BLaER1 (cell line): ENCODE measurements around the gene M6PR.
"Not testable (repeated sequence)": the region's sequence is repeated elsewhere in the genome, so short reads cannot be mapped to it uniquely, and the experiment has no call there.

Experiments used
- H3K27ac ChIP-seq: shearing (Covaris generic); formaldehyde crosslinking; 2 replicates; pipeline ENCODE4 v1.8.1; 2022
- H3K27me3 ChIP-seq: shearing (Covaris generic); formaldehyde crosslinking; 2 replicates; pipeline ENCODE4 v1.8.1; 2022
- H3K36me3 ChIP-seq: shearing (Covaris generic); formaldehyde crosslinking; 2 replicates; pipeline ENCODE4 v1.8.1; 2022
- H3K4me1 ChIP-seq: shearing (Covaris generic); formaldehyde crosslinking; 2 replicates; pipeline ENCODE4 v1.8.1; 2022
- H3K4me2 ChIP-seq: shearing (Covaris generic); formaldehyde crosslinking; 2 replicates; pipeline ENCODE4 v1.8.1; 2022
- H3K4me3 ChIP-seq: shearing (Covaris generic); formaldehyde crosslinking; 2 replicates; pipeline ENCODE4 v1.8.1; 2022
- H3K9ac ChIP-seq: shearing (Covaris generic); formaldehyde crosslinking; 2 replicates; pipeline ENCODE4 v1.8.1; 2022
- H3K9me3 ChIP-seq: shearing (Covaris generic); formaldehyde crosslinking; 2 replicates; pipeline ENCODE4 v1.8.1; 2022
- H4K20me1 ChIP-seq: shearing (Covaris generic); formaldehyde crosslinking; 2 replicates; pipeline ENCODE4 v1.8.1; 2022
- Cebpa-rat ChIP-seq: shearing (Covaris generic); IDR thresholded peaks from 2 replicates; pipeline ENCODE4 v1.8.1; 2022

The M6PR gene

GRCh38 chr12:8936735-8937134 lies 12.7 kb downstream of the M6PR start:
- Histone ChIP-seq H3K9me3 (no peaks in the 10 kb centered on the region), H4K20me1 (peaks cover 5% of the 10 kb centered on the region; the same call in 1 of the 2 replicates), H3K4me2 (no peak overlapping the region), H3K36me3 (peaks cover 74% of the 10 kb centered on the region), H3K27ac (no peak overlapping the region), H3K27me3 (no peaks in the 10 kb centered on the region), H3K4me3 (no peak overlapping the region), H3K4me1 (no peaks in the 10 kb centered on the region), H3K9ac (no peak overlapping the region)
- no peak for TF ChIP-seq Cebpa-rat

- H3K4me3 ChIP-seq, H3K27ac ChIP-seq, H3K4me1 ChIP-seq, H3K9ac ChIP-seq, H4K20me1 ChIP-seq, H3K27me3 ChIP-seq, H3K4me2 ChIP-seq, H3K9me3 ChIP-seq: not testable (repeated sequence)
- H3K36me3 ChIP-seq: peaks cover 87% of the 10 kb centered on the region
These were observed 15.4 kb downstream of the M6PR start for GRCh38 chr12:8934080-8934479.

DNA sequence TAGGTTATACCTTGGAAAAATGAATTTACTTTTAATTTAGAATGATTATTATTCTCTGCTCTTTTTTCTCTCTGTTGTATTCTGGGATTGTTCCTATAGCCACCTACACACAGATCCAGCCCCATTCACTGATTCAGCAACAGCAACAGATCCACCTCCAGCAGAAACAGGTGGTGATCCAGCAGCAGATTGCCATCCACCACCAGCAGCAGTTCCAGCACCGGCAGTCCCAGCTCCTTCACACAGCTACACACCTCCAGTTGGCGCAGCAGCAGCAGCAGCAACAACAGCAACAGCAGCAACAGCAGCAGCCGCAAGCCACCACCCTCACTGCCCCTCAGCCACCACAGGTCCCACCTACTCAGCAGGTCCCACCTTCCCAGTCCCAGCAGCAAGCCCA lies 17.0 kb downstream of the M6PR start:
- not testable (repeated sequence) for H3K4me1 ChIP-seq, H3K4me3 ChIP-seq, H3K4me2 ChIP-seq, H4K20me1 ChIP-seq, H3K27ac ChIP-seq, H3K9ac ChIP-seq, H3K27me3 ChIP-seq, H3K9me3 ChIP-seq
- peaks cover 74% of the 10 kb centered on the region for H3K36me3 ChIP-seq

GRCh38 chr12:8930655-8931323 lies 18.7 kb downstream of the M6PR start:
- H3K4me2 ChIP-seq: not testable (repeated sequence)
- H3K36me3 ChIP-seq: peaks cover 65% of the 10 kb centered on the region

DNA sequence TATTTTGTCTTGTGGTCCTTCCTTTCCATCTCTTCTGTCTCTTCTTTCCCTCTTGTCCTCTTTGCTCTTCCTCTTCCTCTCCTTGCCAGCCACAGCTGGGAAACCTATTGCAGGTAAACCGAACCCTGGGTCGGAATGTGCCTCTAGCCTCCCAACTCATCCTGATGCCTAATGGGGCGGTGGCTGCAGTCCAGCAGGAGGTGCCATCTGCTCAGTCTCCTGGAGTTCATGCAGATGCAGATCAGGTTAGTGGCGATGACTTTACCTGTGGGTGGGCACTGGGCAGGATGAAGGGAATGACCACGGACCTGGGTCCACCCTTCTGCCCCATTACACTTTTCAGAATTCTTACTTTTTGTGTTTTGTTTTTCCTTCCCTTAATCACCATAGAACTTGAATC lies 26.9 kb downstream of the M6PR start:
- H3K9me3 ChIP-seq: no peaks in the 10 kb centered on the region
- no peaks in the 10 kb centered on the region for H3K4me1 ChIP-seq
- H3K27ac ChIP-seq: no peak overlapping the region
- peaks cover 76% of the 10 kb centered on the region for H3K36me3 ChIP-seq
- no peak for TF ChIP-seq Cebpa-rat
- H3K27me3 ChIP-seq: no peaks in the 10 kb centered on the region
- H3K9ac ChIP-seq: no peak overlapping the region
- no peak overlapping the region for H3K4me2 ChIP-seq
- no peak overlapping the region for H3K4me3 ChIP-seq
- no peaks in the 10 kb centered on the region for H4K20me1 ChIP-seq

More at GRCh38 chr12:8930655-8931323, 18.7 kb downstream of the M6PR start:
- not testable (repeated sequence) for H3K4me1 ChIP-seq, H3K27me3 ChIP-seq, H4K20me1 ChIP-seq, H3K9ac ChIP-seq, H3K4me3 ChIP-seq, H3K9me3 ChIP-seq, H3K27ac ChIP-seq

DNA sequence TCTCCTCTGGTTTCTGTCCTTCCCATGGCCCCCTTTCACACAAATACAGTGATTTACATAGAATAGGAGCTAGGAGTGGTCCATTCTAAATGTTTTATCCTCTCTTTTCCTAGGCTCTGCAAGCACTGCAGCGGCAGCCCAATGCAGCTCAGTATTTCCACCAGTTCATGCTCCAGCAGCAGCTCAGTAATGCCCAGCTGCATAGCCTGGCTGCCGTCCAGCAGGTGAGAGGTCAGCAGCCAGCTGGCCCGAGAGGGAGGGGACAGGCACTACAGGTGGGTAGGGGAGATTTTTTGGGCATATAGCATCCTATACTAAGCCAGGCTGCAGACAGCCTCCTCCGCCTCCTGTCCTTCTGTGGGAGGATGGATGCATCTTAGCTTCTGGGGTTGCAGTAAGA lies 29.8 kb downstream of the M6PR start:
- peaks cover 19% of the 10 kb centered on the region for H3K4me1 ChIP-seq
- not testable (repeated sequence) for H3K27me3 ChIP-seq, H3K9me3 ChIP-seq, H3K4me3 ChIP-seq, H3K9ac ChIP-seq, H3K4me2 ChIP-seq, H4K20me1 ChIP-seq, H3K27ac ChIP-seq
- peaks cover 61% of the 10 kb centered on the region for H3K36me3 ChIP-seq

DNA sequence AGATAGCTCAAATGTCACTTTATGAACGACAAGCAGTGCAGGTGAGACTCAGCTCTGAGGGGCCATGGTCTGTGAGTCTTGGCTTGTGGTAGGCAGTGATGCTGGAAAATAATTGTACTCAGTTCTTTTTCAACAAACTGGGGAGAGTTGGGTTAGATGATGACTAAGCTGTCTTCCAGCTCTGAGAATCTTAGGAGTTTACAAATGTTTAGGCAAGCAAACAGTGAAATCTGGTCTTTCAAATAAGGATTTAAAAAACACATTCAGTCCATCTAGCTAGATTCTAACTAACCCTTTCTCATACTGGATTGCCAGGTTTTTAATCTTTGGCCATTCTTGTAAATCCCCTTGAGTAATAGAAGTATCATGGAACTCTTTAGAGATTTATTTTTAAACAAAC lies 31.7 kb downstream of the M6PR start:
- H3K9ac ChIP-seq: no peak overlapping the region
- no peak for TF ChIP-seq Cebpa-rat
- H3K27ac ChIP-seq: no peak overlapping the region
- peaks cover 32% of the 10 kb centered on the region for H3K4me1 ChIP-seq
- no peak overlapping the region for H3K4me2 ChIP-seq
- no peaks in the 10 kb centered on the region for H3K27me3 ChIP-seq
- H3K4me3 ChIP-seq: no peak overlapping the region
- H3K9me3 ChIP-seq: no peaks in the 10 kb centered on the region
- peaks cover 48% of the 10 kb centered on the region for H3K36me3 ChIP-seq
- no peaks in the 10 kb centered on the region for H4K20me1 ChIP-seq

GRCh38 chr12:8917031-8917430 lies 32.4 kb downstream of the M6PR start:
- no peak overlapping the region for H3K4me2 ChIP-seq
- H3K27ac ChIP-seq: no peak overlapping the region
- H3K4me3 ChIP-seq: no peak overlapping the region
- no peaks in the 10 kb centered on the region for H4K20me1 ChIP-seq
- H3K9ac ChIP-seq: no peak overlapping the region
- H3K27me3 ChIP-seq: no peaks in the 10 kb centered on the region
- H3K36me3 ChIP-seq: peaks cover 41% of the 10 kb centered on the region
- no peaks in the 10 kb centered on the region for H3K9me3 ChIP-seq
- TF ChIP-seq Cebpa-rat: no peak
- peaks cover 35% of the 10 kb centered on the region for H3K4me1 ChIP-seq

- H3K9me3 ChIP-seq: no peaks in the 10 kb centered on the region
- H3K4me2 ChIP-seq: peak overlapping the region; percentile 86
- H3K27me3 ChIP-seq: no peaks in the 10 kb centered on the region
- TF ChIP-seq Cebpa-rat: no peak
- H3K4me1 ChIP-seq: peaks cover 44% of the 10 kb centered on the region
- no peaks in the 10 kb centered on the region for H4K20me1 ChIP-seq
- H3K4me3 ChIP-seq: no peak overlapping the region; the same call in 1 of the 2 replicates
- H3K9ac ChIP-seq: no peak overlapping the region
- no peak overlapping the region for H3K27ac ChIP-seq
- H3K36me3 ChIP-seq: peaks cover 32% of the 10 kb centered on the region
These were observed 33.3 kb downstream of the M6PR start for GRCh38 chr12:8916154-8916553.

DNA sequence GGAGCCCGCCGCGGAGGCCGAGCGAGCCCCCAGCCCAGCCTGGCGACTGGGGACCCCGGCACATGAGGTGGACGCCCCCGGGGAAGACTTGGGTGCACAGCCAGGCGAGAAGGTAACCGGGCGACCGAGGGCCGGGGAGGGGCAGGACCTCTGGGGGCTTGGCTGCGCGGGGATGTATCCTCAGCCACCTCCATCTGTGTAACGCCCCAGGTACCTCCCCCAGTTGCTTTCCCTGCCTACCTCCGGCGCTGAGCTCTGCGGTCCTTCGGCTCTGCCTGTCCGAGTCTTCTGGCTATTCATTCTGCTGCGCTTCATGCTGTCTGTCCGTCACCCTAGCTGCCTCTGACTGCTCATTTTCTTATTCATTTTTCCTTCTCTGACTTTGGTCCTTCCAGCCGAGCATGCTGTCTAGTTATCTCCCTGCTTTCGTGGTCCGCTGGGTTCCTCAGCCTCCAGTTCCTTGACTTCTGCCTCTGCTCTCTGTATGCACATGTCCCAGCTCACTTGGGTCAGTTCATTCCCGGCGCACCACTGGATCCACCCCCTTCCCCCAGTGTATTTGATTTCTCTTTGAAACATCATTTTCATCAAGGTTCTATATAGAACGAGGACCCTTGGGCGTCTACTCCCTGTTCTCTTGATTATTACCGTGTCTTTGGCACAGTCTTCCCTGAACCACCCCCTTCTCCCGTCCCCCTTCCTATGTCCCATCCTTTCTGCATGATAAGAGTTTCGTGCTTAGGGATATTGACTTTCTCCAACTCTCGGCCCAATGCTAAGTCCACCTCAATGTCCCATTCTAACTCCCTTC lies 34.5 kb downstream of the M6PR start:
- peaks cover 44% of the 10 kb centered on the region for H3K4me1 ChIP-seq
- peak overlapping the region; percentile 73; the same call in 1 of the 2 replicates for H3K9ac ChIP-seq
- no peak for TF ChIP-seq Cebpa-rat
- peak overlapping the region; percentile 68; the same call in 1 of the 2 replicates for H3K27ac ChIP-seq
- no peaks in the 10 kb centered on the region for H4K20me1 ChIP-seq
- H3K4me2 ChIP-seq: peak overlapping the region; percentile 86
- no peaks in the 10 kb centered on the region for H3K9me3 ChIP-seq
- H3K36me3 ChIP-seq: peaks cover 21% of the 10 kb centered on the region
- peak overlapping the region; percentile 74 for H3K4me3 ChIP-seq
- no peaks in the 10 kb centered on the region for H3K27me3 ChIP-seq

DNA sequence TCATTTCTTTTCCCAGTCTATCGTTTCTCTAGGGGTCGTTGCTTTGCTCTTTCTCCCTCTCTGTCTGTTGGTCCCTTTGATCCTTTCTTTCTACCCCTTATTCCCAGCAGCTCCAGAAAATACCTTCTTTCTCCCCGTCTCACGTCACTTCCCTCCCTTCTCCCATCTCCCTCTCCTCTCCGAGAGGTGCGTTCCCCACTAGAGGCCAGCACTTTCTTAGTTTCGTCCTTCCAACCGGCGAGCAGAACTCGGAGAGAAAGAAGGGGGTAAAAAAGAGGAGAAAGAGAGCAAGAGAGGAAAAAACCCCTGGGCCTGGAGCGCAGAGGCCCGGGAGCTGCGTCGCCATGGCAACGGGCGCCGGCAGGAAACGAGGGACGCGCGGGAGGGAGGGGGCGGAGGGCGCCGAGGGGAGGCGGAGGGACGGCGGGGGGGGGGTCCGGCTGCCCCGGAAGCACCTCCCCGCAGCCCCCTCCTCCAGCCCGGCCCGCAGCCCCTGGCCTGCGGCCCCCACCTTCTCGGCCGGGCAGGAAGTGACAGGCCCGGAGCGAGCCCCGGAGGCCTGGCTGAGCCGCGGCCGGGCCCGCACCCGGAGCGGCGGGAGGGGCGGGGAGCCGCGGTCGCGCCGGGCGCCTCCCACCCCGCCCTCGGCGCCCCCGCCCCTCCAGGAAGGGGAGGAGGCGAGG lies 35.3 kb downstream of the M6PR start, which contains the start of gene PHC1:
TSS of gene PHC1 (plus strand) at position 477 of the 683 bp plus-strand sequence. CDS start 3,169 bp downstream, outside the sequence.
- H3K4me1 ChIP-seq: peaks cover 44% of the 10 kb centered on the region
- not testable (repeated sequence) for H3K9me3 ChIP-seq, H3K27me3 ChIP-seq, H4K20me1 ChIP-seq
- H3K9ac ChIP-seq: peak within 1 kb of the TSS; percentile 73
- H3K27ac ChIP-seq: peak within 1 kb of the TSS; percentile 71
- H3K36me3 ChIP-seq: peaks cover 14% of the 10 kb centered on the region
- H3K4me2 ChIP-seq: peak within 1 kb of the TSS; percentile 86
- peak within 1 kb of the TSS; percentile 74 for H3K4me3 ChIP-seq
